22Rv1 (cell line): ENCODE data around the gene ZMYND19.

Experiments
- ZFX ChIP-seq: fragments of 450-650 bp; IDR thresholded peaks from 2 replicates; pipeline ENCODE4 v1.6.1; 2017; ENCODE audit warnings: antibody characterized with exemption, borderline replicate concordance
- TF ChIP-seq, protein P1 (sequence below): fragments of 450-650 bp; IDR thresholded peaks from 2 replicates; pipeline ENCODE4 v1.5.1; 2017; ENCODE audit warnings: mild to moderate bottlenecking

DNA sequence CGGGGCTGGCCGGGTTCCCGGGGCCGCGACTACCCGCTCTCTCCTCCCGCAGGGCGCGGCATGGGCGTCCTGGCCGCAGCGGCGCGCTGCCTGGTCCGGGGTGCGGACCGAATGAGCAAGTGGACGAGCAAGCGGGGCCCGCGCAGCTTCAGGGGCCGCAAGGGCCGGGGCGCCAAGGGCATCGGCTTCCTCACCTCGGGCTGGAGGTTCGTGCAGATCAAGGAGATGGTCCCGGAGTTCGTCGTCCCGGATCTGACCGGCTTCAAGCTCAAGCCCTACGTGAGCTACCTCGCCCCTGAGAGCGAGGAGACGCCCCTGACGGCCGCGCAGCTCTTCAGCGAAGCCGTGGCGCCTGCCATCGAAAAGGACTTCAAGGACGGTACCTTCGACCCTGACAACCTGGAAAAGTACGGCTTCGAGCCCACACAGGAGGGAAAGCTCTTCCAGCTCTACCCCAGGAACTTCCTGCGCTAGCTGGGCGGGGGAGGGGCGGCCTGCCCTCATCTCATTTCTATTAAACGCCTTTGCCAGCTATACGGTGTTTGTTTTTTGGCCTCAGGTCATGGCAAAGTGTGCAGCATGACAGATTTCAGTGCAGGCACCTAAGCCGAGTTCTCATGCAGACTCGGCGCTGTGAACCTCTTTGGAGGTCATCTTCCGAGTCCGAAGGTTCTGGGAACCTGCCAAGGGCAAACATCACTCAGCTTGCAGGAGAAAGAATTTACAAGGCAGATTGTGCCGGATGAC, 38.1 kb downstream of the ZMYND19 start:
- TF ChIP-seq, protein P1, sequence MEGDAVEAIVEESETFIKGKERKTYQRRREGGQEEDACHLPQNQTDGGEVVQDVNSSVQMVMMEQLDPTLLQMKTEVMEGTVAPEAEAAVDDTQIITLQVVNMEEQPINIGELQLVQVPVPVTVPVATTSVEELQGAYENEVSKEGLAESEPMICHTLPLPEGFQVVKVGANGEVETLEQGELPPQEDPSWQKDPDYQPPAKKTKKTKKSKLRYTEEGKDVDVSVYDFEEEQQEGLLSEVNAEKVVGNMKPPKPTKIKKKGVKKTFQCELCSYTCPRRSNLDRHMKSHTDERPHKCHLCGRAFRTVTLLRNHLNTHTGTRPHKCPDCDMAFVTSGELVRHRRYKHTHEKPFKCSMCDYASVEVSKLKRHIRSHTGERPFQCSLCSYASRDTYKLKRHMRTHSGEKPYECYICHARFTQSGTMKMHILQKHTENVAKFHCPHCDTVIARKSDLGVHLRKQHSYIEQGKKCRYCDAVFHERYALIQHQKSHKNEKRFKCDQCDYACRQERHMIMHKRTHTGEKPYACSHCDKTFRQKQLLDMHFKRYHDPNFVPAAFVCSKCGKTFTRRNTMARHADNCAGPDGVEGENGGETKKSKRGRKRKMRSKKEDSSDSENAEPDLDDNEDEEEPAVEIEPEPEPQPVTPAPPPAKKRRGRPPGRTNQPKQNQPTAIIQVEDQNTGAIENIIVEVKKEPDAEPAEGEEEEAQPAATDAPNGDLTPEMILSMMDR, result no peak
- no peak for TF ChIP-seq ZFX
